Fibroblast of lung (primary cell): ENCODE data around the gene HUNK.

Experiments
- EZH2 ChIP-seq: IDR thresholded peaks from 2 replicates; pipeline ENCODE4 v1.5.1; 2012; ENCODE audit warnings: low read length, control low read depth, mild to moderate bottlenecking; ENCODE audit errors: missing control alignments
- TF ChIP-seq, protein P1 (sequence below), 2 donors: IDR thresholded peaks in 1 of 2; conservative IDR thresholded peaks in 1 of 2; 1 replicate in 1 of 2; 2 replicates in 1 of 2; pipeline ENCODE4 v1.5.1; 2011 to 2012; ENCODE audit warnings: low read length in 2 of 2, control low read depth in 1 of 2, inconsistent platforms in 1 of 2, low read depth in 1 of 2, mild to moderate bottlenecking in 1 of 2

DNA sequence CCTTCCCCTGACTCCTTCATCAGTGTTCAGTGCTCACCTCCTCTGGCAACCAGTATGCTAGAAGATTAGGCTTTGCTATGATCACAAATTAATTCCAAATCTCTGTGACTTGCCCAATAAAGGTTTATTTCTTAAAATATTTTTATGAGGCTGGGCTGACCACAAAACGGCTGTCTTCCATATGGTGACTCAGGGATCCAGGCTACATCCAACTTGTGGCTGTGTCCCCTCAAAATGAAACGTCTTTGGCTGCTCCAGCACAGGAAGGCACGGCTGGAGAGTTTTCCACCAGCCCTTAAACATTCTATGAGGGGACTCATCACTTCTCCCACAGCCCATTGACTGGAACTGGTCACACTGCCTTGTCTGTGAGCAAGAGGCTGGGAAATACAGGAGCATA is 131.5 kb downstream of the HUNK start:
- TF ChIP-seq, protein P1, sequence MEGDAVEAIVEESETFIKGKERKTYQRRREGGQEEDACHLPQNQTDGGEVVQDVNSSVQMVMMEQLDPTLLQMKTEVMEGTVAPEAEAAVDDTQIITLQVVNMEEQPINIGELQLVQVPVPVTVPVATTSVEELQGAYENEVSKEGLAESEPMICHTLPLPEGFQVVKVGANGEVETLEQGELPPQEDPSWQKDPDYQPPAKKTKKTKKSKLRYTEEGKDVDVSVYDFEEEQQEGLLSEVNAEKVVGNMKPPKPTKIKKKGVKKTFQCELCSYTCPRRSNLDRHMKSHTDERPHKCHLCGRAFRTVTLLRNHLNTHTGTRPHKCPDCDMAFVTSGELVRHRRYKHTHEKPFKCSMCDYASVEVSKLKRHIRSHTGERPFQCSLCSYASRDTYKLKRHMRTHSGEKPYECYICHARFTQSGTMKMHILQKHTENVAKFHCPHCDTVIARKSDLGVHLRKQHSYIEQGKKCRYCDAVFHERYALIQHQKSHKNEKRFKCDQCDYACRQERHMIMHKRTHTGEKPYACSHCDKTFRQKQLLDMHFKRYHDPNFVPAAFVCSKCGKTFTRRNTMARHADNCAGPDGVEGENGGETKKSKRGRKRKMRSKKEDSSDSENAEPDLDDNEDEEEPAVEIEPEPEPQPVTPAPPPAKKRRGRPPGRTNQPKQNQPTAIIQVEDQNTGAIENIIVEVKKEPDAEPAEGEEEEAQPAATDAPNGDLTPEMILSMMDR (conservative IDR thresholded peaks at IDR 0.05 in 1 of 2, IDR thresholded peaks at IDR 0.05 in 1 of 2; ENCODE audit: low read depth in 1 of 2, low read length in 2 of 2): no peak
- no peak for TF ChIP-seq EZH2
